HUES48 (cell line): ENCODE results near the gene SLIT1.
"Not testable (repeated sequence)": the region's sequence is repeated elsewhere in the genome, so short reads cannot be mapped to it uniquely, and the experiment has no call there.

Source experiments
- H3K27ac ChIP-seq: one replicate; pipeline ENCODE4 v1.7.0; 2013; ENCODE audit warnings: low read depth, low read length, inconsistent platforms
- H3K27me3 ChIP-seq: 2 replicates; pipeline ENCODE4 v1.6.1; 2013; ENCODE audit warnings: mild to moderate bottlenecking, low read length; ENCODE audit not compliant: control insufficient read depth, insufficient read depth
- H3K36me3 ChIP-seq: 2 replicates; pipeline ENCODE4 v1.6.1; 2013; ENCODE audit warnings: low read length; ENCODE audit not compliant: control insufficient read depth, insufficient read depth
- H3K4me1 ChIP-seq: 2 replicates; pipeline ENCODE4 v1.6.1; 2013; ENCODE audit warnings: mild to moderate bottlenecking, low read length; ENCODE audit not compliant: control insufficient read depth, insufficient read depth
- H3K4me3 ChIP-seq: 2 replicates; pipeline ENCODE4 v1.5.1; 2013; ENCODE audit warnings: mild to moderate bottlenecking, low read depth, low read length
- H3K9ac ChIP-seq: 2 replicates; pipeline ENCODE4 v1.6.1; 2013; ENCODE audit warnings: mild to moderate bottlenecking, low read depth, low read length, moderate library complexity
- H3K9me3 ChIP-seq: 2 replicates; pipeline ENCODE4 v1.6.1; 2013; ENCODE audit warnings: low read length; ENCODE audit not compliant: control insufficient read depth, insufficient read depth

Gene SLIT1

GRCh38 chr10:97096261-97097083, 89.3 kb downstream of the SLIT1 start:
- H3K9me3 ChIP-seq: no peaks in the 10 kb centered on the region
- H3K27ac ChIP-seq: no peak overlapping the region
- H3K9ac ChIP-seq: no peak overlapping the region
- no peaks in the 10 kb centered on the region for H3K36me3 ChIP-seq
- H3K4me1 ChIP-seq: peaks cover 14% of the 10 kb centered on the region
- H3K4me3 ChIP-seq: no peak overlapping the region
- no peaks in the 10 kb centered on the region for H3K27me3 ChIP-seq

DNA sequence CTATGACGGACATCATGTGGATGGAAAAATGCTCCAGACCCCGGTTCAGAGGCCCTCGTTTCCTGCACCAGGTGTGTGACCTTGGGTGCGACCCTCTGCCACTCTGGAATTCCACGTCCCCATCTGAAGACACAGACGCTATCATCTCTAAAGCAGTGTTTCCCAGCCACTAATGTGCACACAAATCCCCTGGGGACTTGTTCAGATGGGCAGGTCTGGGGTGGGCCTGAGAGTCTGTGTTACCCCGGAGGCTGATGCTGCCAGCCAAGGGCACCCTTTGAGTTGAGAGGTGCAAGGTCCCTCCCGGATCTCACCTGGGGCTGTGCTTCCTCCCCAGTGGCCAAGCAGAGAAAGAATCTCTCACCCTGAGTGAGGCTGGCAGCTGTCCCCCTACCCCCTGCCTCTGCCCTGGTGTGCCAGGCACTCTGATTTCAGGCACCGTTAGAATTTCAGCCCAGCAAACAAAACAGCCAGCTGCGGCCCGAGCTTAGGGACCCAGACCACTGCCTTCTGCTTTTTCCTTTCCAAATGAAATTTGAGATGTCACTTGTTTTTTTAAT, 90.0 kb downstream of the SLIT1 start:
- Histone ChIP-seq H3K9ac (no peak overlapping the region), H3K27ac (no peak overlapping the region), H3K9me3 (no peaks in the 10 kb centered on the region), H3K4me1 (peaks cover 9% of the 10 kb centered on the region), H3K27me3 (no peaks in the 10 kb centered on the region), H3K4me3 (no peak overlapping the region), H3K36me3 (no peaks in the 10 kb centered on the region)

DNA sequence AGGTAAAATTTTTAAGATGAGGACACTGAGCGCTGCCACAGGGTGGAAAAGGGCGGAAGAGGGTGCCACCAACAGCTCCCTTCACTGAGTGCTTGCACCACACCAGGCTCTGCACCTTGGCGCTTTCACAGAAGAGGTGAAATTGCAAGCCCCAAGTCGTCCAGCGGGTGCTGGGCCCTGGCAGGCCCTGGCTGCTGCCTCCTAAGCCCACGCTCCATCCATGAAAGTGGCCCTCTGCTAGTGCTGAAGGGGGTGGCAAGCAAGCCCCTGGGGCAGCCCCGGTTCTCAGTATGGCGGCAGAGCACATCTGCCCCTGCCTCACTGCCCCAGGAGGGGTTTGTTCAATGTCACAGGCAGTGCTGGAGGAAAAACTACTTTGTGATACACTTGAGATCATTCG, 95.1 kb downstream of the SLIT1 start:
- H3K27ac ChIP-seq: no peak overlapping the region
- H3K4me1 ChIP-seq: 0 out of 2 replicates have a peak, but pooled peaks cover 3% of the 10 kb centered on the region
- no peaks in the 10 kb centered on the region for H3K27me3 ChIP-seq
- H3K9me3 ChIP-seq: no peaks in the 10 kb centered on the region
- no peak overlapping the region for H3K4me3 ChIP-seq
- no peak overlapping the region for H3K9ac ChIP-seq
- H3K36me3 ChIP-seq: no peaks in the 10 kb centered on the region

- H3K9ac ChIP-seq: no peak overlapping the region
- H3K27ac ChIP-seq: no peak overlapping the region
- no peak overlapping the region for H3K4me3 ChIP-seq
- H3K4me1 ChIP-seq: 0 out of 2 replicates have a peak, but pooled peaks cover 3% of the 10 kb centered on the region
- H3K9me3 ChIP-seq: no peaks in the 10 kb centered on the region
- no peaks in the 10 kb centered on the region for H3K27me3 ChIP-seq
- no peaks in the 10 kb centered on the region for H3K36me3 ChIP-seq
Observed at GRCh38 chr10:97090035-97090434, 95.7 kb downstream of the SLIT1 start.

- no peaks in the 10 kb centered on the region for H3K27me3 ChIP-seq
- no peak overlapping the region for H3K4me3 ChIP-seq
- no peaks in the 10 kb centered on the region for H3K9me3 ChIP-seq
- no peak overlapping the region for H3K27ac ChIP-seq
- H3K4me1 ChIP-seq: 0 out of 2 replicates have a peak, but pooled peaks cover 3% of the 10 kb centered on the region
- H3K9ac ChIP-seq: no peak overlapping the region
- no peaks in the 10 kb centered on the region for H3K36me3 ChIP-seq
Observed at GRCh38 chr10:97089209-97089870, 96.4 kb downstream of the SLIT1 start.

GRCh38 chr10:97087296-97087695, 98.5 kb downstream of the SLIT1 start:
- Histone ChIP-seq H3K27ac (no peak overlapping the region), H3K9ac (no peak overlapping the region), H3K36me3 (no peaks in the 10 kb centered on the region), H3K27me3 (no peaks in the 10 kb centered on the region), H3K4me3 (no peak overlapping the region), H3K4me1 (0 out of 2 replicates have a peak, but pooled peaks cover 3% of the 10 kb centered on the region), H3K9me3 (no peaks in the 10 kb centered on the region)

DNA sequence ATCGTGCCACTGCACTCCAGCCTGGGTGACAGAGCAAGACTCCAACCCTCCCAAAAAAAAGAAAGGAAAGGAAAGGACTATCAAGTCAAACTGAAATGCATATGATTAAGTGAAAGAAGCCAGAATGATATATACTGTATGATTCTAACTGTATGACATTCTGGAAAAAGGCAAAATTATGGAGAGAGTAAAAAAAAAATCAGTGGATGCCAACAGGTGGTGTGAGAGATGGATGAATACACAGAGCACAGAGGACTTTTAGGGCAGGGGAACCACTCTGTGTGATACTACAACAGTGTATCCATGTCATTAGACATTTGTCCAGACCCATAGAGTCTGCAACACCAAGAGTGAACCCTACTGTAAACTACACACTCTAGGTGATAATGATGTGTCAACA, 99.2 kb downstream of the SLIT1 start:
- H3K9ac ChIP-seq: no peak overlapping the region
- H3K27ac ChIP-seq: no peak overlapping the region
- no peaks in the 10 kb centered on the region for H3K27me3 ChIP-seq
- H3K4me1 ChIP-seq: 0 out of 2 replicates have a peak, but pooled peaks cover 3% of the 10 kb centered on the region
- no peaks in the 10 kb centered on the region for H3K9me3 ChIP-seq
- no peak overlapping the region for H3K4me3 ChIP-seq
- no peaks in the 10 kb centered on the region for H3K36me3 ChIP-seq

DNA sequence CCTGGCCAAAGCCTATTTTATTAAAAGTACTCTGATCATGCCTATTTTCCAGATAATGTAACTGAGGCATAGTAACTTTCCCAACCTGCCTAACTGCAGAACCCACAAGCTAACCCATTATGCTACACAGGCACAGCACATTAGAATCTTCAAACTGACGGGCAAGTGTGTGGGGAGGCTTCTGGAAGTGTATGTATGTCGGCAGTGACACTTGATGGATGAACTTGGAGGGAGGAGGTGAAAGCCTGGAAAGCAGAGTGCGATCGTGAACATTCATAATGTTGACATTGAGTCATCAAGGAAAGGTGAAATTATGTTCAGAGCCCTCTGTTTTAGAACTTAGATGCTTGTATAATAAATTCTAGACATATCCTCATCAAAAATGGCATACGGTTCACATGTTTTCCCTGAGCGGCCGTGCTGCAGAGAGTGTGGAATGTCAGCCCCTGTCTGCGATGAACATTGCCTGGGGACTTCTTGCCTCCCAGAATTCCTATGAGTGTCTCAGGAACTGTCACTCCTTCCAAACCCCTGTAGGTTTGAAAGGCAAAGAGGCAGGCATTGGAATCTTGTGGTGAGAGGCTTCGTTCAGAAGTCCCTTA, 102.4 kb downstream of the SLIT1 start:
- no peak overlapping the region for H3K9ac ChIP-seq
- H3K9me3 ChIP-seq: no peaks in the 10 kb centered on the region
- no peaks in the 10 kb centered on the region for H3K36me3 ChIP-seq
- H3K4me1 ChIP-seq: peaks cover 21% of the 10 kb centered on the region
- H3K27me3 ChIP-seq: no peaks in the 10 kb centered on the region
- H3K4me3 ChIP-seq: no peak overlapping the region
- H3K27ac ChIP-seq: no peak overlapping the region

- H3K27ac ChIP-seq, H3K9me3 ChIP-seq, H3K4me3 ChIP-seq, H3K36me3 ChIP-seq, H3K27me3 ChIP-seq, H3K9ac ChIP-seq: not testable (repeated sequence)
- H3K4me1 ChIP-seq: peaks cover 23% of the 10 kb centered on the region
Observed at GRCh38 chr10:97082575-97082974, 103.2 kb downstream of the SLIT1 start.

DNA sequence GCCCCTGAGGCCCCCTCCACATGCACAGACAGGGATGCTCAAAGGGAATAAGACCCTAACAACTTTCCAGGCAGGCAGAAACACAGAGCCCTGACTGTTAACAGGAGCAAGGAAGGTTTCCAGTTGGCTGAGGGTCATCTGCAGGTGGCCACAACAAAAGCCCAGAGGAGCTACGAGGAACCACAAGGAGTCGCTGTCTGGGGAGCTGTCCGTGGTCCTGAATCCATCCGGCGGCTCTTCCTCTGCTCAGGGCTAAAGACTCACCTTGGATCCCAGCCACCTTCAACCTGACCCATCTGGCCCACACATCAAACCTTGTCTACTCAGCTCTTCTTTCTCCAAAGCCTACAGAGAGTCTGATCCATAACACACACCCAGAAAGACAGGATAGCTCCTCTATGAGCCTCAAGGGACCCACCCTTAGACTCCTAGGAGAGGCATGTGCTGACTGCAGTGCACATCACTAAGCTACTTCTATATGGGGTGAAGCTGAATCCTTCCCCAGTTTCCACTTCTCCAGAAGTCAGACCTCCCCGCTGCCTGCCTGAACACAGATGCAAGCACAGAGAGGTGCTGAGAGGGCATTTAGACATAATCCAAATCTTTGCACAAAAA, 104.0 kb downstream of the SLIT1 start:
- no peaks in the 10 kb centered on the region for H3K27me3 ChIP-seq

More for the DNA sequence above, 104.0 kb downstream of the SLIT1 start:
- Histone ChIP-seq H3K9ac (no peak overlapping the region), H3K36me3 (no peaks in the 10 kb centered on the region), H3K27ac (no peak overlapping the region), H3K4me1 (peaks cover 23% of the 10 kb centered on the region), H3K9me3 (no peaks in the 10 kb centered on the region), H3K4me3 (no peak overlapping the region)
